KG1 (cell line): ENCODE measurements around the gene FAM185A.
"Not testable (repeated sequence)": the region's sequence is repeated elsewhere in the genome, so short reads cannot be mapped to it uniquely, and the experiment has no call there.

ENCODE experiments used
- DNase-seq: peaks from one replicate; lab custom pipeline; 2025; lab: John Stamatoyannopoulos, UW

The FAM185A gene

DNA sequence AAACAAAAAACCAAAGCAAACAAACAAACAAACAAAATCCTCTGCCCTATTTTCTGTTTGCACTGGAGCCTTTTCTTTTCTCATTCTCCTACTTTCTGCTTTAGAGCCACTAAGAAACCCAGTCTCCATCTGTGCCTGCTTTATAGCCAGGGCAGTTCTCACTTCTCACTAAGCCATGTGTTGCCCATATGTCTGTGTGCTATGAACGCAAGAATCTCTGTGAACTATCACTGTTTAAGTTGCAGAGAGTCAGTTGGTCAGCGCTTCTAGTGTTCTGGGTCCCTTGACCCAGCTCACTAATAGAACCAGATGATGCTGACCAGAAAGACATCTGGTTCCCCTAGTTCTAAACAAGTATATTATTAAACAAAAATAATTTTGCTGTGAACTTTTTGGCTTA is 81.4 kb downstream of the FAM185A start:
- no peak for DNase-seq

- no peak for DNase-seq
Observed at GRCh38 chr7:102832674-102833073, 83.9 kb downstream of the FAM185A start.

DNA sequence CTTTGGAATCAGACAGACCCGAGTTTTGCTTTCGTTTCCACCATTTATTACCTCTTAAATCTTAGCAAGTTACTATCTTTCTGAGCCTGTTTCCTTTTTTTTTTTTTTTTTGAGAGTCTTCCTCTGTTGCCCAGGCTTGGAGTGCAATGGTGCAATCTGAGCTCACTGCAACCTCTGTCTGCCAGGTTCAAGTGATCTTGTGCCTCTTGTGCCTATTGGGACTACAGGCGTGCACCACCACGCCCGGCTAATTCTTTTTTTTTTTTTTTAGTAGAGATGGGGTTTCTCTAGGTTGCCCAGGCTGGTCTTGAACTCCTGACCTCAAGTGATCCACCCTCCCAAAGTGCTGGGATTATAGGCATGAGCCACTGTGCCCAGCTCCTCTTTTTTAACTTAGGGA is 84.5 kb downstream of the FAM185A start:
- no peak for DNase-seq

DNA sequence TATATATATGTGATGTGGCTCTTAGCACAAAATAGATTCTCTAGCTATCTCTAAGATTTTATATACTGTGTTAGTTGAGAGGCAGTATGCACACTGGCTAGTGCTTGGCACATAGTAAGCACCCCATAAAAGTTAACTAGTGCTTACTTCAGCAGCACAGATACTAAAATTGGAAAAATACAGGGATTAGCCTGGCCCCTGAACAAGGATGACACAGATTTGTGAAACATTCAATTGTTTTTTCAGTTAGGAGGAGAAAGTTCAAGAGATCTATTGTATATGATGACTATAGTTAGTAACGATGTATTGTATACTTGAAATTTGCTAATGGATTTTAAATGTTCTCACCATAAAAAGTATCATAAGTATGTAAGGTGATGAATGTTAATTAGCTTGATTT is 85.7 kb downstream of the FAM185A start:
- no peak for DNase-seq

GRCh38 chr7:102834999-102835398 is 86.2 kb downstream of the FAM185A start:
- DNase-seq = no peak

GRCh38 chr7:102836191-102836919 is 87.6 kb downstream of the FAM185A start:
- no peak for DNase-seq

DNA sequence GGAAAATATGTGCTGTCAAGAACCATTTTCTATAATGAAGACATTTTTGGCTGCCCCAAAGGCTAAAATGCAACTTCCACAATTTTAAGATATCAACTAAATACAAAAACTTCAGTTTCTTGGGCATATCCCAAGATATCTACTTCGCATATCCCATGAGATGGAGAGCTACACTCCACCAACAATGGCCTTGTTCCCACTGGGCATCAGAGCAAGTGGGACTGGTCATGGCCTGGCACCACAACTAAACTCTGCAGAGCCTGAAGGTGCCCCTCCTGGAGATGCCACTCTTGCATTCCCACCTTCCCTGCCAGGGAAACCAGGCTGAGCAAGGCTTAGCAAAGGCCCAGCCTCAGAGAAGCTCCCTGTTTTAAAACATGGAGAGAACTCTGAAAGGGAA is 88.2 kb downstream of the FAM185A start:
- DNase-seq = no peak

- DNase-seq = no peak
Observed at GRCh38 chr7:102837802-102838201, 89.0 kb downstream of the FAM185A start.

DNA sequence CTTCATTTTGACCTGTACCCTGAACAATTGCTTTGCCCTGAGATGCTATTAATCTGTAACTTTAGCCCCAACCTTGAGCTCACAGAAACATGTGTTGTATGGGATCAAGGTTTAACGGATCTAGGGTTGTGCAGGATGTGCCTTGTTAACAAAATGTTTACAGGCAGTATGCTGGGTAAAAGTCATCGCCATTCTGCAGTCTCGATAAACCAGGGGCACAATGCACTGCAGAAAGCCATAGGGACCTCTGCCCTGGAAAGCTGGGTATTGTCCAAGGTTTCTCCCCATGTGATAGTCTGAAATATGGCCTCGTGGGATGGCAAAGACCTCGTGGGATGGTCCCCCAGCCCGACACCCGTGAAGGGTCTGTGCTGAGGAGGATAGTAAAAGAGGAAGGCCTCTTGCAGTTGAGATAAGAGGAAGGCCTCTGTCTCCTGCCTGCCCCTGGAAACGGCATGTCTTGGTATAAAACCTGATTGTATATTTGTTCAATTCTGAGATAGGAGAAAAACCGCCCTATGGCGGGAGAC is 89.8 kb downstream of the FAM185A start:
- not testable (repeated sequence) for DNase-seq

DNA sequence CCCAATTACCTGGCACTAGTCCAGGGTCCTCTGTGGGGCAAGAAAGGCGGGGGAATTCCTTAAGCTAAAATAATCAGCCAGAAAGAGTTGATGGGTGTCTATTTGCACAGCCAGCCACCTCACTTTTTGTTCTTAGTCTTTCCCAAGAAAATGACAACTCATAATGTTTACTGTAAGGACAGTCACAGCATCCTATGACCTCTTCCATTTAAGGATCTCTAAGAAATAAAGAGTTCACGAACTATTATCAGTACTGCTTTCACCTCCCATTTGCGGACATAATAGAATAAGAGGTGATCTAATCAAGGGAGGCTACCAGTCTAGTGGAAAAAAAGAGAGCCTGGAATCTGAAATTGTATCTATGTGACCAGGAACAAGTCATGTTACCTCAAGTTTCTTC is 91.6 kb downstream of the FAM185A start:
- no peak for DNase-seq

DNA sequence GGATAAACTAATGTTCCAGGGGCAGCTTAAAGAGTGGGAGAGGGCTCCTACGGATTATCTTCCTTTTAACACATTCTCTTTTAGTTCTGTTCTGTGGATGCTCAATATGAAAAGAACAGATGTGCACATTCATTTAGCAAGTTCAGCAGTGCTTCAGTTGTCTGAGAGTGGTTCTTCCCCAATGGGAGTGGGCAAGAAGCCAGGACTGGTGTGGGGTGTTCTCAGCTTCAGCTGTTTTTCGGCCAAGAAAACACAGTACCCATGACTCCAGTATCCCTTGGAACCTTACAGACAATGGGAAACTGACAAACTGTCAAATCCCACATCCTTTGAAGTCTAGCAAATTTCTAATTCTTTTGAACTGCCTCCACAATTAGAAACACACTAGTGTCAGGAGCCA is 92.5 kb downstream of the FAM185A start:
- DNase-seq = no peak

GRCh38 chr7:102842284-102842683 is 93.5 kb downstream of the FAM185A start:
- no peak for DNase-seq

DNA sequence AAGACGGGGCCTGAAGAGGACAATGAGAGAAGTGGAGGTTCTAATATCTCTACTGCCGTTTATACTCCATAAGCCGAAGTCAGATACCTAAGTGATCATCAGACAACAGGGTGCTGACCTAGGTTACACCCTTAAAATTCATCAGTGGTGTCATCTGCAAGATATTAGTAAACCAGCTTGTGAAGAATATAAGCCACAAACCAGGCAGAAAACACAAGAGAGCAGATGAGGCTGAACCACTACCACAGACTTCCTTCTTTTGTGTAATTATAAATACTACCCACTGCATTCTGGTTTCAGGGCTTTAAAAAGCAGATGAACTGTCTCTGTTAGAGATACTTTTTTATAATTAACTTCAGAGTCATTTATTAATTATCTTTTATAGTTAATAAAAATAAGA is 95.1 kb downstream of the FAM185A start:
- no peak for DNase-seq

GRCh38 chr7:102845346-102845745 is 96.5 kb downstream of the FAM185A start:
- no peak for DNase-seq

DNA sequence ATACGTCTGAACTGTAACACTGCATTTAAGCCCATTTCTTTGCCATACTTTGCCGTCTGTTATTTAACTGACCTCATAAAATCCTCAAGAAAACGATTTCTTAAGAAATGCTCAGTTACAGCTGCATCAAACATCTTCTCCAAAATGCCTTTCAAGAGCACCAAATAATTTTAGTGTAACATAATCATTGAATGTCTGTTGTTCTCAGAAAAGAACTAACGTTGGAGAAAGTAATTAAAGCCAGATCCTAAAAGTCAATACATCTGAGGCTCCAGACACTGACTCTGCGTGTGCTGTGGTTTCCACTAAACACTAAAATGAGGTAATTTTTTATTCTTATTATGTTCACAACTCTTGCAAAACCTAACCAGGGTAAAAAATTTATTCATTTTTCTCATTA is 100.3 kb downstream of the FAM185A start:
- DNase-seq = no peak

GRCh38 chr7:102849538-102849937 is 100.7 kb downstream of the FAM185A start:
- DNase-seq = no peak

DNA sequence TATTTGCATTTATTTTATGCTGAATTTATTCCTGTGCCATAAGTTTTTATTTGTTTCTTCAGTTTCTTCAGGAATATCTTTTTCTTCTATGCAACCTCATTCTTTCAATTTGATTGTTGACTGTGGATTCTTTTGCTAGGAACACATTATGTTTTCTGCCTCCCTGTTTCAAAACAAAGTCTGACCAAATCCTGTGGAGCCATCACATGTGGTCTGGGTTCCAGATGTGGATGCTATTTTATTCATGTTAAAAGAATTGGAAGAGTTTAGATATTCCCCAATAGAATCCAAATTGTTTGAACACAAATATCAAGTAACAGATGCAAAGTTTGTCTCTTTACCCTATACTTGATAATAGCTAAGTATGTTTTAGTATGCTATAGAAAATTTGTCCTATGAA is 107.2 kb downstream of the FAM185A start:
- DNase-seq = no peak
